HG02678 (cell line): ENCODE results near the gene SERHL2.
"Not testable (repeated sequence)": the region's sequence is repeated elsewhere in the genome, so short reads cannot be mapped to it uniquely, and the experiment has no call there.

Source experiments
- ATAC-seq: cut with Tn5 transposase; IDR thresholded peaks from one replicate; pipeline ENCODE4 v1.9.1; 2021; ENCODE audit warnings: mild to moderate bottlenecking, moderate library complexity; ENCODE audit not compliant: unreplicated experiment

Gene SERHL2

DNA sequence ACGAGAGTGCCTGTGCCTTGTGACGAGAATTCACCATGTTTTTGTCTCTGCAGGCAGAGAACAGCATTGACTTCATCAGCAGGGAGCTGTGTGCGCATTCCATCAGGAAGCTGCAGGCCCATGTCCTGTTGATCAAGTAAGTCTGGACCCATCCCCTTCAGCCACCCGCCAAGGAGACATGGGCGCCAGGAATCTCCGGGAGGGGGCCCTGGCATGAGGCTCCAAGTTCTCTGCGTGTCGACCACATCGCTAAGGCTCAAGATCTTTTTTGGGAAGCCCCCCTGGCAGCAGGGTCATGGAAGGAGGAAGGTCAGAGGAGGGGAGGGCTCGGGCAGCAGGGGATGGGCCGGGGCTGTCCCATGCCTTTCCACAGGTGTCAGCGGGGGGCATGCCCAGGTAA lies 17.3 kb downstream of the SERHL2 start:
- not testable (repeated sequence) for ATAC-seq

DNA sequence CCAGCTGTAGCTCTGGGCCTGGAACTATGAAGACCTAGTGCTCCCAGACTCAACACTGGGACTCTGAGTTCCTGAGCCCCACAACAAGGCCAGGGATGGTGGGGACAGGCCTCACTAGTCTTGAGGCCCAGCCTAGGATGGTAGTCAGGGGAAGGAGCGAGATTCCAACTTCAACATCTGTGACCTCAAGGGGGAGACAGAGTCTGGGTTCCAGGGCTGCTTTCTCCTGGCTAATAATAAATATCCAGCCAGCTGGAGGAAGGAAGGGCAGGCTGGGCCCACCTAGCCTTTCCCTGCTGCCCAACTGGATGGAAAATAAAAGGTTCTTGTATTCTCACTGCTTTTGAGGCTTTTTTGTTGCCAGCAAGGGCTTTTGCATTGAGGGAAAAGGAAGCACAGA lies 20.3 kb downstream of the SERHL2 start:
- ATAC-seq = not testable (repeated sequence)

DNA sequence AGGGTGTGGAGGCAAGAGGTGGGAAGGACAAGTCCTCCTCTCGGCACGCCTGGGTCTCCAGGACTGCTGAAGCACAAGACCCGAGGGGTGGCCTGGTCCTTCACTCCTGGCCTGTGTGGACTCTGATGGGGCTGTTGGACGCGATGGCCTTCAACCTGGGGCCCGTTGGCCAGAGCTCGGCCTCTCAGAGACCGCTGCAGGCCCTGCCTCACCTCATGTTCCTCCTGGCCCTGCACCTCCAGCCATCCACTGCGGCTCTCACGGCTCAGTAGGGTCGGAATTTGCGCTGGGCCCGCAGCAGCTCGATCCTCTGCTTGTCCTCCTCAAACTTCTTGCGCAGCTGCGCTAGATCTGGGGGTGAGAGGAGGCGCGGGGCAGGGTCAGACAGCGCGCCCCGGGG lies 20.7 kb downstream of the SERHL2 start:
- not testable (repeated sequence) for ATAC-seq

DNA sequence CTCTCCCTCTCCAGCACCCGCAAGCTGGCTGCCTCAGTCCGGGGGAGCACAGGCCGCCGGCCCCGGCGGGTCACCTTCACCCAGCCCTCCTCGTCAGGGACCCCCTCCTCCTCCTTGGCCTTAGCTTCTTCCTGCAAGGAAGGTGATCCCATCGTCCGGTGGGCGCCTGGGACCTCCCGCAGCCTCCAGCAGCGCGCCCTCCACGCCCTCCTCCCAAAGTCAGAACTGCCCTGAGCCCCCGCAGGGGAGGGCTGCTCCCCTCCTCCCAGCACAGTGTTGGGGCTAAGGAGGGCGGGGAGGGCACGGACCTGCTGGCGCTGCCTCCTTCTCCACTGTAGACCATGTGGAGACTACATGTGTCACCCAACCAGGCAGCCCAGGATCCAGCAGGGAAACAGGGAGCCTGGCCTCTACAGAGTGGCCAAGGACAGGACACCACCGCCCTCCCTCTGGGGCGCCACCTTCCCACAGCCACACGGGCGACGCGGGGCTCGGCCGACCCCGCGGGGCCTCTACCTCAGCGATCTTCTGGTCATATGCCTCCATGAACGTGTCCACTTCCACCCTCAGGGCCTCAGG lies 22.3 kb downstream of the SERHL2 start:
- ATAC-seq = not testable (repeated sequence)

DNA sequence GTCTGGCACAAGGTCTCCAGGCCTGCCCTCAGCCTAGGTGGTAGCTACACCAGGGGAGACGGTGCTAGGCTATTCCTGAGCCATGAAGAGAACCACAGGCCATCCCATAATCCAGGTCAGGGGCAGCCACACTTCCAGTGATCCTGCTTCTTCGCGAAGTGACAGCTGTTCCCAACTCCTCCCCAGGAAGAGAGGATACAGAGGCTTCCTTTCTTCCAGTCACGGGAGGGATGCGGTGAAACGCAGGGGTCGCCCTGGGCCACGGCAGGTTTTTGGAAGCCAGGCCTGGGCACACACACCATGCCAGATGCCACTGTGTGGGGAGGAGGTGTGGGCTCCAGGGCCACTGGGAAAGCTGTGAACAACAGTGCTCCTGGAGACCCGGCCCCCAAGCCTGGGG lies 23.4 kb downstream of the SERHL2 start:
- ATAC-seq = not testable (repeated sequence)

DNA sequence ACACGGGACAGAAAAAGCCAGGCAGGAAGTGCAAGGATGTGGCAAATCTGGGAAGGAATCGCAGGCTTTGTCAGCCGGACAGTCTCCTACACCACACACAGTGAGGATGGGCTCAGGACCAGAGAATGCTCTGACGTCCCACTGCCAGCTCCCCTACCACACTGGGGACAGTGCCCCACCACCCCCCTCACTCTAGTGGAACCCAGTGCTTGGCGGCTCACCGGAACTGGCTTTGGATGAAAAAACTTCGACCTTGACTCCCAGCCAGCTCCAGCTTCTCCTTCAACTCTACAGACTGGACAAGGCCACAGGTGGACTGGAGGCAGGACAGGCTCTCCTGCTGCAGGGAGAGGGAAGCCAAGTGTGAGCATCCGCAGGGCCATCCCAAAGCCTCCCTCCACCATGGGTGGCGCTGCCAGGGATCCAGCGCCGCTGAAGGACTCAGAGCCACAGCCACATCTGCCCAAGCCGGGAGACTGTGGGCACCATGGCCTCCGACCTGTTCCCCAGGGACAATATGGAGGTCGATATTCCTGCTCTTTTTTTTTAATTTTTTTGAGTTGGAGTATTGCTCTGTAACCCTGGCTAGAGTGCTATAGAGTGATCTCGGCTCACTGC lies 24.0 kb downstream of the SERHL2 start:
- no peak for ATAC-seq

DNA sequence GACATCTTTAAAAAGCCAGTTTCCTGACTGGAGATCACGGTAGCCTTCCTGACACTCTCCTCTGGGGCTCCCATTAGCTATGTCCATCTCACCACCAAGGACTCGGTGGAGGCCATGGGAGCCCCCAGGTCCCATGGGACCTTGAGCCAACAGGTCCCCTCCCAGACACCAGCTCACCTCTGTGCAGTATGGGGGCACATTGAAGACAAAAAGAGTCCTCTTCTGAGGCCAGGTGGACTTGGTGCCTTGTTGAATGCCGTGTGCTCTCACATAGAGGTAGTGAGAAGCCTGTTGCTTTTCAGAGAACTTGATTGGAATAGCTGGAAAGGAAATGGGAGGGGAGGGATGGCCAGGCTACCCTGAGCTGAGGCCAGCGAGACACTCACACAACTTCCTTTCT lies 26.3 kb downstream of the SERHL2 start:
- ATAC-seq = not testable (repeated sequence)

DNA sequence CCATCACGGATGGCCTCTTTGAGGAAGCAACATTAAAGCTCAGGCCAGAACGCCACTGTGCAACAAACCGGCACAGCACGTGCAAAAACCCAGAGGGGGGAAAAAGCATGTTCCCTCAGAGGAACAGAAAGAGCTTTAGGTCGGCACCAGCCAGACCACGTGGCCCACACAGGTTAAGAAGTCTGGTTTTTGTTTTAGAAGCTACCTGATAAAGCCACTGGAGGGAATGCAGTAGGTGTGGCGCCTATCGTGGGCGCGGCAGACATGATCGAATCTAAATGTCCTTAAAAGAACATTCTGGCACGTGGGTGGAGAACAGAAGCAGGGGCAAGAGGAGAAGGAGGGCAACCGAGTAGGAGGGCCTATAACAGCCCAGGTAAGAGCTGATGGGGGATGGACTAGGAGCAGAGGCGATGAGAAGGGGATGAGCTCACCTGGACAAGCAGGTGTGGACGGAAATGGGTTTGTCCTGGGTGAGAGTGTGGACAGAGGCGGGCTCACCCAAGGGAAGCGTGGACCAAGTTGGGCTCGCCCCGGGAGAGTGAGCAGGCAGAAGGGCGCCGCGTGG lies 27.5 kb downstream of the SERHL2 start:
- ATAC-seq = peak; percentile 19

DNA sequence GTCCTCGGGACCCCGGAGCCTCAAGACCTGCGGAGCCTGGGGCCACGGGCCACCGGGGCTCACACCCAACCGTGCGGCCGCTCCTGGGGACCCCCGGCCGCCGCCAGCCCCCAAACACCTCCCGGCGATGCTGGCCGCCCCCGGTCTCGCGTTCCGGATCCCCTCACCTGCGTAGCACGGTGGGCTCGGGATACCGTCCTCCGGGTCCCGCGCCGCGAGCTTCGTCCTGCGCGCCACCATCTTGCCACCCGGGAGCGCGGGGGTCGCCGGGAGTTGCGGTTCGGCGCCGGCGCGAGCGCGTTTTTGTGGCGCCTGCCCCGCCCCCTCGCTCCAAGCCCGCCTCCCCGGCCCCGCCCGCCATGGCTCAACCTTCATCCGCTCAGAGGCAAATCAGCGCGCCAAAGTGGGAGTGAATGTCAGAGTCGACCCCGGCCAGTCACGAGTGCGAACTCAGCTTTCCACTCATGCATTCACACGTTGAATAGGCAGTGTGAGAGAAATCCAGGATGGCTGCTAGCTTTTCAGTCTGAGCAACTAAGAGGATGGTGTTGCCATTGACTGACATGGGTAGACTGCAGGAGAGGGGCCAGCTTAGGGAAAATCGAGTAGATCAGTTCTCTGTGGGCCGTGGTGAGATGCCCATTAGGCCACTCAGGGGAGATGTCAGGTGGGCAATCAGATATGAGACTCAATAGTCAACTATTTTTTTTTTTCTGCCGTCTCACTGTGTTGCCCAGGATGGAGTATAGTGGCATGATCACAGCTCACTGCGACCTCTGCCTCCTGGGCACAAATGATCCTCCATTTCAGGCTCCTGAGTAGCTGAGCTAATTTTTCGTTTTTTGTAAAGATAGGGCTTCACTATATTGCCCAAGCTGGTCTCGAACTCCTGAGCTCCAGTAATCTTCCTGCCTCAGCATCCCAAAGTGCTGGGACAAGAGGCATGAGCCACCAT lies 28.3 kb downstream of the SERHL2 start:
- peak; percentile 68 for ATAC-seq

DNA sequence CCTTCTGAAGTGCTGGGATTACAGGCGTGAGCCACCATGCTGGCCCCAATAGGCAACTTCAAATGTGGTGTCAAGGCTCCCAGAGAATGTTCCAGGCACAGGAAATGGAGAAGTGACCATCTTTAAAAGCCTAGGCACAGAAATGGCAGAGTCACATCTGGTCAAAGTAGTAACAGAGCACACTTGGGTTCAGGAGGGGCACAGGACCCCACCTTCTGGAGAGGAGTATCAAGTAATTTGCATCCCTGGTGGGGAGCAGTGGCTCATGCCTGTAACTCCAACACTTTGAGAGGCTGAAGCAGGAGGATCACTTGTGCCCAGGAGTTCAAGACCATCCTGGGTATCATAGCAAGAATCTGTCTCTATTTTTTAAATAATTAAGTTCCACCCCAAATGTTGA lies 29.2 kb downstream of the SERHL2 start:
- no peak for ATAC-seq

DNA sequence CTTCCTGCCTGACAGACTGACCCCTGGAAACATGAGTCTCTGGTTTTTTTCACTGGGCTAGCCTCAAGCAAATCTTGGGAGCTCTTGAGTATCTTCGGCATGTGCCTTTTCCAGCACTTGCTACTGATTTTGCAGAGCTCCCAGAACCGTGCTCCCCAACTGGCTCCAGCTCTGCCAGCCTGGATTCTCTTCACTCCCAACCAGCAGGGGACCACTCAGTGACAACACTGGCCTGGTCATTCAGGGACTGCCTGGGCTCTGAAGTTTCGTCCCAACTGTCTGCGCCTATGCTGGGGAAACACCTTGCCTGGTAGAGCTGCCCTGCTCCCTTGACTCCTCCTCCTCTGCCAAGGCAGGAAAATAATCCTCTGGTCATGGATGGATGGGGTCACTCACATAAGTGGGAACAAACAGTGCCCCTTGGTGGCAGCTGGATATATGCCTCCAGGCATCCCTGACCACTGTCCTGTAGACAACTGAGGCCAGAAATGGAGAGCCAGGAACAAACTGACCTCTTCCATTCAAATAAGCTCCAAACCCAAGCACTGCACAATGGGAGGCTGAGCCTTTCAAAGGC lies 30.7 kb downstream of the SERHL2 start:
- no peak for ATAC-seq

DNA sequence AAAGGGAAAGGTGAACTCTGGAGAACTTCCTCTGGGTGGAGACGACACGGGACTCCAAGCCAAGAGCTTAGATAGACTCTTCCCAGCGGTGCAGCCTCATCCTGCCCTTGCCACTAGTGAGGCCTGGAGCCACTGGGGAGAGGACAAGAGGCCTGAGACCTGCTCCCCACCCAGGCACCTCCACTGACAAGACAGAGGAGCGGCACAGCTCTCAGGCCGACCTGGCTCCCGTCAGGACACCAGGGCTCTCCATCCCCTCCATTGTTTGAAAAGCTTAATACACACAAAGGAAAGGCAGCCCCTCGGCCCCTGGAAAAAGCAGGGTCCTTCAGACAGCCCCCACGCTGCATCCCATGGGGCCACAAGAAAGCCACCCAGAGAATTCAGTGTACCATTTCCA lies 31.3 kb downstream of the SERHL2 start:
- no peak for ATAC-seq

DNA sequence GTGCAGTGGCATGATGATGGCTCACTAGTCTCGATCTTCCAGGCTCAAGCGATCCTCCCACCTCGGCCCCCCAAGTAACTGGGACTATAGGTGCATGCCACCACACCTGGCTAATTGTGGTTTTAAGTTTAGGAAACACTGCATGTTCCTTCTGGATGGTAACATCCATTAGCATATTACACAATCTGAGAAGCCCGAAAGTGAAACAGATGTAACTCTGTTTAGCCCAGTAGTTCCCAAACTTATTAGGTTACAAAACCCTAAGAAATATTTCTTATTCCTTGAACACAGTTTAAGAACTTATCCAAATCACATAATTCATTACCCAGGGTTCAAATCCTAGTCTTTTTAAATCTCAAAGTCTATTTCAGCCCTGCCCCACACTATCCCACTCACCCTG lies 32.6 kb downstream of the SERHL2 start:
- no peak for ATAC-seq

DNA sequence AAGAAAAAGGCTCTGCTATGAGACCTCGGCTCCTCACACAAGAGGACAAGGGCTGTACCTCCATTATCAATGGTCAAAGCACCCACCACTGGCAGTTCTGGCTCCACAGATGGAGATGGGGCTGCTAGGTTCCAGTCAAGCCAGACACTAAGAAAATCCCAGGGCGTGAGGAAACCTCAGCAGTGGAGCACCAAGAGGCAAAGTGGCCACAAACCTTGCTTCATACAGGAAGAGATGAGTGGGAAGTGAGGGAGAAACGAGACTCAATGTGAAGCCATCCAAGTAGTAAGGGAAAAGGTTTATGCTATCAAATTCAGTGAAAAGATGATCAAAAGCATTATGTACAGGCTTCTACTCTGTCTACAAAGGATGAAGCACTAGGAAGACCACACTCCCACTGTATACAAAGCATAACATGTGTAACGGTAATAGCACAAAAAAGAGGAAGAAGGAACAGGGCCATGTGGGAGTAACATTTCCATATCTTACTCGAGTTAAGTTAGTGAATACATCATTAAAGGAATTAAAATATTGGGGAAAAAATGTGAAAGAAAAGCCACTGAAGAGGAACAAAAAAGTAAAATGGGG lies 33.9 kb downstream of the SERHL2 start:
- no peak for ATAC-seq

DNA sequence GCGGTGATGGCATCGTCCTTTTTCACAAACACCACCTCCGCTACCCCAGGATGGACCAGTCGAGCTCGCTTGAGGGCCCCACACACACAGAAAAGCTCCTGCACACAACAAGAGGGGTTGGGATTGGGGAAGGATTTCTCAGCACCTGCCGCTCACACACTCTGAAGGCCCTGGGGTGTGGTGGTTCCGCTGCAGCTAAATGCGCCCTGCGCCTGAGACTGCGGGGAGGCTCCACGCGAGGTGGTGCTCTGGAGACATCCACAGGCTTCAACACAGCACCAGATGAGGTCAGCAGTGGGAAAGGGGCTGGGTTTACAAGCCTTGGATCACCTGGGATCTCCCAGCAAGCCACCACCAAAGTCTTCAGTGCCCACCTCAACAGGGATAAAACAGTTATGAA lies 38.2 kb downstream of the SERHL2 start:
- no peak for ATAC-seq

DNA sequence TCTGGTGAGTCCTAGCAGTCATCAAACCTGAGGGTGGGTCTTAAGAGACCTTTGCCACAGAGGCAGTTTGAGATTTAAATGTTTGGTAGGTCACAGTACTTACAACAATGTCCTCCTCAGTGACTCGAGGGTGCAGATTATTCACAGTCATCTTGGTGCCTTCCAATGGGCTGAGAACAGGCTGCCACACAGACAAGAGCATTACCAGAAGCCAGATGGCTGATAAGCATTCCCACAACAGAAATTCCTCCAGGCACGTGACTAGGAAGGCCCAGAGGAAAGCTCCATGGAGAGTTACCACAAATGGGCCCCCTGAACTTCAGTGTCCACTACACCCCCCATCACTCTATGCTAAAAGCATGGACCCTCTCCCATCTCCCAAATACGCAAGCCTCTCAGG lies 41.7 kb downstream of the SERHL2 start:
- no peak for ATAC-seq

DNA sequence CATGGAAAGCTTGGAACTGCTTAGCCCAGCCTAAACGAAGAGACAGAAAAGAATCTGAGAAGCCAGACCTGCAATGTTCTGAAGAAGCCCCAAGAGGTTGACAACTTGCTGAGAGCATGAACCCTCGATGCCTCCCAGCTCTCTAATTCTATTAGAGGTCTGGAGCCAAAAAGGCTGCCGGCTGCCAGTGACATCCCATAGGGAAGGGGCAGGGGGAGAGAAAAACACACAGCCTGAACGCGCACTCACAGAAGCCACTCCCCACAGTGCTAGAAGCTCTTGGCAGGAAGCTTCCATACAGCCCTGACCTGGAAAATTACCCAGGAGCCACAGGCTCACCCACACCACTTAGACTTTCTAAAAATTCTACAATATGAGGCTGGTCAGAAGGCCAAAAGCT lies 42.6 kb downstream of the SERHL2 start:
- no peak for ATAC-seq

DNA sequence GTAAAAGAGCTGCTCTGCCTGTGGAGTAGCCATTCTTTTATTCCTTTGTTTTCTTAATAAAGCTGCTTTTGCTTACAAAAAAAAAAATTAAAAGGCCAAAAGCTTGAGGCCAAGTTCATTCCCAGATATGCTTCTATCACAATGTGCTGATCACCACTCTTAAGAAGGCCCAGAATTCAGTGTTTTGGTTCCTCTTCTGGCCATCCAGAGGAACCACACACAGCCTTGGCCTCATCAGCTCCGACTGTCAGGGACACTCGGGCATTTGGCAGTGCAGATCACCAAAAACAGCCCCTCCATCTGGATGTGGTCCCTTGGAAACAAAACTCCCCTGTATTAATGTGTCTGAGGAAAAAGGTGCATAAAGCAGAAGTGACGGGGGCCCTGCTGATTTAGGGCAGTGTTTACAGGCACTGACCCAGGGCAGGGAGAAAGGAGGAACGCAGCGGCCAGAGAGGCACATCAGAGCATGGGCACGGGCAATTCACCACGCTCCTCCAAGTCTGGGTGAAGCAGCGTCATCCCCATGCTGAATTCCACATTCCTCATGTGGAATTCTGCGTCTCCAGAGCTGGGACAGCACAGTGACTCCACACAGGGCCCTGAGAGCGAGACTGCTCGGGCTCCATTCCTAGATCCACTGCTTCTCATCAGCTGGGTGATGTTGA lies 43.2 kb downstream of the SERHL2 start:
- no peak for ATAC-seq

DNA sequence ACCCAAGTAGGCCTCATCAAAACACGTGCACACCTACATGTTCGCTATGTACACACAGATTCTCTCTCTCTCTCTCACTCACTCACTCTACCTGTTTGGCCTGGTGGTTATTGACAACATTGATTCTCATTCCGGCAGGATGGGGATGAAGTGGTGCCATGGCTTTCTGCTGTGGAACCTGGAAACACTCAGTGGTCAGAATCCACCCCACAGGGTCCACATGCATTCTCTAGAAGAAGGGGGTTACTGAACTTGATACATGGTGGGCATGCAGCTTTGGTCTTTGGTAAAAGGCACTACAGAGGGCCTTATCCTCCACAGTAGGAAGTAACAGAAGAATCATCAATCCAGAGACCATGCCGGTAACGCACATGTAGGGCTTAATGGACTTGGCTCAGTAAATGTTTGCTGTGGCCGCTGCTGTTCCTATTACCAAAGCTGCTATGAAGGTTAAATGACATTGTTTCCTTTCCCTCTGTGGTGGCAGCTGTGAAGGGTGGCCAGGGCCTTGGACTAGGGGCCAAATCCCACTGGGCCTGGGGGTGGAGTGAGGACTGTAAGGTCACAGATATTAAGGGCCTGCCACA lies 48.2 kb downstream of the SERHL2 start:
- ATAC-seq = no peak

DNA sequence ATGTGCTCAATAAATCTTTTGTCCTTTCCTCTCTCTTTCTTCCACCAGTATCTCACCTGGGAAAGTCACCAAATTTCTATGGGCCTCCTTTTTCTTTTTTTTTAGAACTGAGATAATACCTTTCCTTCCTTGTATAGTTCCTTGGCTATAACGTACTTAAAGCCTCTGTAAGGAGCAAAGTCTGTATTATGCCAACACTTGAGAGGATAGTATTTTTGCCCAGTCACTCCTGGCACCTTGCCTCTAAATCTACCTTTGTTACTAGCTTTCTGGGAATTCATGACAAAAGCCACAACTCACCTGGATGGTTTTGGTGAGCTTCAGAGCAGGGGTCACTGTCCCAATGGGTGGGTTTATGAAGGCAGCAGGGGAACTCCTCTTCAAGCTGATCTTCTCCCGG lies 48.7 kb downstream of the SERHL2 start:
- no peak for ATAC-seq
